WTC11 (cell line): ENCODE data around the gene LYSMD3. TPM values are rescaled to one million over a fixed set of nuclear protein-coding genes. Genes with fewer than 3 reads are reported as not detected.
A peak's percentile ranks its signal among the peaks of the same experiment; 100 is the strongest.

Experiments used
- ATAC-seq: fragments of 200-7000 bp; cut with Tn5 transposase; 2 replicates; pipeline ENCODE4 v1.10.0; 2021; ENCODE audit warnings: mild to moderate bottlenecking, moderate library complexity
- CTCF ChIA-PET: fragments of 300-600 bp; sonication (Branson Sonifier 250); formaldehyde crosslinking; loops from one replicate; lab custom pipeline; 2021; ENCODE audit warnings: antibody characterized with exemption; lab: Charles Lee
- POLR2A ChIA-PET: fragments of 350-600 bp; sonication (Branson Sonifier 250); formaldehyde crosslinking; loops from one replicate; lab custom pipeline; 2021; ENCODE audit warnings: antibody characterized with exemption; lab: Charles Lee
- DNase-seq: peaks from one replicate; pipeline ENCODE4 v3.0.0; 2021; ENCODE audit warnings: low spot score
- H3K27ac Mint-ChIP-seq: 2 replicates; pipeline ENCODE4 v1.8.0; 2021; ENCODE audit warnings: mixed read lengths
- H3K27me3 Mint-ChIP-seq: 2 replicates; pipeline ENCODE4 v1.8.0; 2021; ENCODE audit warnings: low read depth, mild to moderate bottlenecking, moderate library complexity, mixed read lengths
- H3K36me3 Mint-ChIP-seq: 2 replicates; pipeline ENCODE4 v1.8.0; 2021; ENCODE audit warnings: mixed read lengths
- H3K4me1 Mint-ChIP-seq: 2 replicates; pipeline ENCODE4 v1.8.0; 2022; ENCODE audit warnings: mixed read lengths
- H3K4me3 Mint-ChIP-seq: 2 replicates; pipeline ENCODE4 v1.8.0; 2021; ENCODE audit warnings: mild to moderate bottlenecking, moderate library complexity, mixed read lengths
- H3K9me3 Mint-ChIP-seq: 2 replicates; pipeline ENCODE4 v1.8.0; 2021; ENCODE audit warnings: mixed read lengths
- ATF1 ChIP-seq: sonication (generic); formaldehyde crosslinking; IDR thresholded peaks from 2 replicates; pipeline ENCODE4 v1.8.1; 2023; ENCODE audit warnings: mild to moderate bottlenecking, moderate library complexity, missing genetic modification reagents
- ETV6 ChIP-seq: sonication (generic); formaldehyde crosslinking; IDR thresholded peaks from 2 replicates; pipeline ENCODE4 v1.8.1; 2022; ENCODE audit warnings: mild to moderate bottlenecking, missing genetic modification reagents
- FOXP1 ChIP-seq: sonication (generic); formaldehyde crosslinking; IDR thresholded peaks from 2 replicates; pipeline ENCODE4 v1.8.0; 2022; ENCODE audit warnings: missing genetic modification reagents, mild to moderate bottlenecking, moderate library complexity, borderline replicate concordance
- HMGA2 ChIP-seq: fragments of 250-450 bp; sonication (Bioruptor Pico); IDR thresholded peaks from 2 replicates; pipeline ENCODE4 v1.4.0; 2021; ENCODE audit warnings: mild to moderate bottlenecking, moderate library complexity
- NFE2L1 ChIP-seq: sonication (generic); formaldehyde crosslinking; IDR thresholded peaks from 2 replicates; pipeline ENCODE4 v1.8.1; 2023; ENCODE audit warnings: missing genetic modification reagents
- NFYB ChIP-seq: sonication (generic); formaldehyde crosslinking; conservative IDR thresholded peaks from 2 replicates; pipeline ENCODE4 v1.8.0; 2022; ENCODE audit warnings: low read depth, missing genetic modification reagents
- NR1H2 ChIP-seq: sonication (generic); formaldehyde crosslinking; IDR thresholded peaks from 2 replicates; pipeline ENCODE4 v1.9.0; 2021; ENCODE audit warnings: mild to moderate bottlenecking, moderate library complexity, missing genetic modification reagents
- NR2C2 ChIP-seq: sonication (generic); formaldehyde crosslinking; IDR thresholded peaks from 2 replicates; pipeline ENCODE4 v1.8.0; 2022; ENCODE audit warnings: mild to moderate bottlenecking, missing genetic modification reagents
- NR3C1 ChIP-seq: sonication (generic); formaldehyde crosslinking; conservative IDR thresholded peaks from 2 replicates; pipeline ENCODE4 v1.8.1; 2023; ENCODE audit warnings: low read depth, mild to moderate bottlenecking, missing genetic modification reagents
- PRDM15 ChIP-seq: sonication (generic); formaldehyde crosslinking; IDR thresholded peaks from 2 replicates; pipeline ENCODE4 v1.8.0; 2022; ENCODE audit warnings: missing genetic modification reagents
- RELA ChIP-seq: sonication (generic); formaldehyde crosslinking; IDR thresholded peaks from 2 replicates; pipeline ENCODE4 v1.8.1; 2022; ENCODE audit warnings: missing genetic modification reagents, mild to moderate bottlenecking, borderline replicate concordance
- SMAD4 ChIP-seq: sonication (generic); formaldehyde crosslinking; IDR thresholded peaks from 2 replicates; pipeline ENCODE4 v1.8.0; 2022; ENCODE audit warnings: mild to moderate bottlenecking, missing genetic modification reagents
- SOX15 ChIP-seq: fragments of 250-450 bp; sonication (Bioruptor Pico); IDR thresholded peaks from 2 replicates; pipeline ENCODE4 v1.9.0; 2021; ENCODE audit warnings: mild to moderate bottlenecking
- TEAD1 ChIP-seq: sonication (generic); formaldehyde crosslinking; IDR thresholded peaks from 2 replicates; pipeline ENCODE4 v1.8.0; 2022; ENCODE audit warnings: mild to moderate bottlenecking, missing genetic modification reagents
- ZNF232 ChIP-seq: sonication (generic); formaldehyde crosslinking; IDR thresholded peaks from 2 replicates; pipeline ENCODE4 v1.8.0; 2022; ENCODE audit warnings: mild to moderate bottlenecking, missing genetic modification reagents
- ZNF317 ChIP-seq: sonication (generic); formaldehyde crosslinking; IDR thresholded peaks from 2 replicates; pipeline ENCODE4 v1.8.1; 2023; ENCODE audit warnings: low read depth, mild to moderate bottlenecking, moderate library complexity, missing genetic modification reagents, borderline replicate concordance
- total RNA-seq: library from RNA; stranded (reverse); gene quantifications from 3 replicates; pipeline ENCODE4 v1.2.3, GENCODE V29; 2021
- TF ChIP-seq, protein P1 (sequence below): fragments of 250-450 bp; sonication (Bioruptor Pico); IDR thresholded peaks from 2 replicates; pipeline ENCODE4 v2.1.2; 2022; ENCODE audit warnings: mild to moderate bottlenecking, moderate library complexity

Gene LYSMD3
- total RNA-seq, 1 experiment from 2014 or later, result 15.8 TPM

GRCh38 chr5:90565491-90565890, 36.1 kb upstream of the LYSMD3 start:
- ATAC-seq (no peak), DNase-seq (no peak)
- H3K4me3 Mint-ChIP-seq, result no peak overlapping the region
- peaks cover 70% of the 10 kb centered on the region for H3K4me1 Mint-ChIP-seq
- ChIA-PET CTCF (no interaction called here), POLR2A (no interaction called here)
- no peaks in the 10 kb centered on the region for H3K27me3 Mint-ChIP-seq
- peaks cover 32% of the 10 kb centered on the region for H3K36me3 Mint-ChIP-seq
- TF ChIP-seq ATF1 (CRISPR knock-in tag), result no peak
- TF ChIP-seq NFYB (CRISPR knock-in tag), result no peak
- TF ChIP-seq SOX15, result no peak
- no peak for TF ChIP-seq TEAD1 (CRISPR knock-in tag)
- no peak for TF ChIP-seq PRDM15 (CRISPR knock-in tag)
- no peak for TF ChIP-seq NR2C2 (CRISPR knock-in tag)
- peaks cover 32% of the 10 kb centered on the region for H3K9me3 Mint-ChIP-seq
- peak overlapping the region; percentile 14; the same call in 1 of the 2 replicates for H3K27ac Mint-ChIP-seq

GRCh38 chr5:90563108-90563507, 33.7 kb upstream of the LYSMD3 start:
- Mint-ChIP-seq H3K36me3 (peaks cover 14% of the 10 kb centered on the region), H3K27me3 (no peaks in the 10 kb centered on the region), H3K9me3 (peaks cover 10% of the 10 kb centered on the region), H3K4me1 (peaks cover 62% of the 10 kb centered on the region), H3K27ac (peak overlapping the region; percentile 42), H3K4me3 (peak overlapping the region; percentile 46)
- ChIA-PET POLR2A (no interaction called here), CTCF (no interaction called here)
- DNase-seq, result no peak
- TF ChIP-seq ZNF317 (CRISPR knock-in tag), result 0 out of 2 replicates have a peak, but pooled peaks have one; percentile 7
- TF ChIP-seq NFE2L1 (CRISPR knock-in tag), result no peak
- ATAC-seq, result no peak

GRCh38 chr5:90562341-90562740, 33.0 kb upstream of the LYSMD3 start:
- no peak for DNase-seq
- POLR2A ChIA-PET, result no interaction called here
- no peak for TF ChIP-seq ETV6 (CRISPR knock-in tag)
- TF ChIP-seq ZNF232 (CRISPR knock-in tag), result no peak
- no peak for TF ChIP-seq NR3C1 (CRISPR knock-in tag)
- no peak for TF ChIP-seq SOX15
- TF ChIP-seq, all 79 proteins: peak for 0
- Mint-ChIP-seq H3K27ac (peak overlapping the region; percentile 81), H3K9me3 (peaks cover 7% of the 10 kb centered on the region), H3K4me1 (peaks cover 63% of the 10 kb centered on the region), H3K36me3 (peaks cover 8% of the 10 kb centered on the region), H3K4me3 (peak overlapping the region; percentile 46), H3K27me3 (no peaks in the 10 kb centered on the region)
- ATAC-seq, result no peak
- CTCF ChIA-PET, result interaction anchor here (1.0 kb wide), 1 partner anchor 42 kb away, joined by 4 read pairs; no protein-coding TSS in a partner anchor

GRCh38 chr5:90561766-90562165, 32.4 kb upstream of the LYSMD3 start:
- H3K4me1 Mint-ChIP-seq, result peaks cover 66% of the 10 kb centered on the region
- CTCF ChIA-PET, result interaction anchor here (1.0 kb wide), 1 partner anchor 43 kb away, joined by 4 read pairs; no protein-coding TSS in a partner anchor

More at GRCh38 chr5:90561766-90562165, 32.4 kb upstream of the LYSMD3 start:
- H3K27ac Mint-ChIP-seq, result peak overlapping the region; percentile 81
- no peak for ATAC-seq
- H3K36me3 Mint-ChIP-seq, result peaks cover 2% of the 10 kb centered on the region
- TF ChIP-seq NR1H2 (no peak), FOXP1 (no peak), ATF1 (CRISPR knock-in tag) (no peak), HMGA2 (CRISPR knock-in tag) (no peak), RELA (CRISPR knock-in tag) (no peak), SMAD4 (no peak)
- TF ChIP-seq, protein P1, sequence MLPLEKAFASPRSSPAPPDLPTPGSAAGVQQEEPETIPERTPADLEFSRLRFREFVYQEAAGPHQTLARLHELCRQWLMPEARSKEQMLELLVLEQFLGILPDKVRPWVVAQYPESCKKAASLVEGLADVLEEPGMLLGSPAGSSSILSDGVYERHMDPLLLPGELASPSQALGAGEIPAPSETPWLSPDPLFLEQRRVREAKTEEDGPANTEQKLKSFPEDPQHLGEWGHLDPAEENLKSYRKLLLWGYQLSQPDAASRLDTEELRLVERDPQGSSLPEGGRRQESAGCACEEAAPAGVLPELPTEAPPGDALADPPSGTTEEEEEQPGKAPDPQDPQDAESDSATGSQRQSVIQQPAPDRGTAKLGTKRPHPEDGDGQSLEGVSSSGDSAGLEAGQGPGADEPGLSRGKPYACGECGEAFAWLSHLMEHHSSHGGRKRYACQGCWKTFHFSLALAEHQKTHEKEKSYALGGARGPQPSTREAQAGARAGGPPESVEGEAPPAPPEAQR (CRISPR knock-in tag), result no peak
- POLR2A ChIA-PET, result no interaction called here
- H3K27me3 Mint-ChIP-seq, result no peaks in the 10 kb centered on the region
- no peak for DNase-seq
- peak overlapping the region; percentile 46 for H3K4me3 Mint-ChIP-seq
- peaks cover 3% of the 10 kb centered on the region for H3K9me3 Mint-ChIP-seq
